K562 (cell line): ENCODE measurements around the gene CREBL2. TPM values are rescaled to one million over a fixed set of nuclear protein-coding genes. Genes with fewer than 3 reads are reported as not detected.

Experiments
- ATAC-seq: fragments of 200-7000 bp; cut with Tn5 transposase; 3 replicates; pipeline ENCODE4 v1.9.1; 2020; ENCODE audit warnings: moderate library complexity
- BruUV-seq: library from RNA; stranded (reverse); fragments of 400-500 nt; replicated peaks from 2 replicates; lab custom pipeline; 2021; lab: Mats Ljungman, UMichigan
- CTCF ChIA-PET: fragments of 300-600 bp; formaldehyde crosslinking; extraction: SDS; loops from one replicate; lab custom pipeline; 2021; ENCODE audit warnings: low intra/inter-chr PET ratio; lab: Yijun Ruan, JAX
- POLR2A ChIA-PET: fragments of 300-600, 350-650 bp; sonication (Branson Sonifier 250); formaldehyde crosslinking; extraction: SDS; loops from one replicate; lab custom pipeline; 2021; ENCODE audit warnings: antibody characterized with exemption, inconsistent platforms; lab: Yijun Ruan, JAX
- DNase-seq, 4 experiments: peaks; one replicate each; pipeline versions ENCODE4 v3.0.0 to v3.0.0-alpha.2; 2011 to 2018; ENCODE audit warnings: low spot score in 3 of 4, mixed read lengths in 3 of 4; ENCODE audit errors: extremely low read depth in 1 of 4
- FAIRE-seq: peaks from 2 replicates; lab custom pipeline; 2011; peaks lifted over from hg19 to GRCh38; lab: Jason Lieb, UNC
- H2AFZ ChIP-seq: 2 replicates; pipeline ENCODE4 v1.6.0; 2011; ENCODE audit warnings: low read depth, low read length, control low read depth, inconsistent platforms
- H3K27ac ChIP-seq: fragments of 200-600 bp; 3 replicates; pipeline ENCODE4 v1.8.0; 2011; ENCODE audit warnings: low read depth, mild to moderate bottlenecking, control low read depth, inconsistent platforms, low read length, moderate library complexity, mixed read lengths; ENCODE audit errors: extremely low read depth
- H3K27me3 ChIP-seq, 2 experiments: fragments of 300-600 bp in 1 of 2; 2 replicates in 1 of 2; 3 replicates in 1 of 2; pipeline versions ENCODE4 v1.6.0 to v1.8.0; 2011; ENCODE audit warnings: inconsistent platforms in 2 of 2, low read length in 2 of 2, mild to moderate bottlenecking in 1 of 2, mixed read lengths in 1 of 2, moderate library complexity in 1 of 2; ENCODE audit not compliant: control insufficient read depth in 2 of 2, insufficient read depth in 2 of 2
- H3K36me3 ChIP-seq: fragments of 300-600 bp; 3 replicates; pipeline ENCODE4 v1.8.0; 2011; ENCODE audit warnings: mild to moderate bottlenecking, low read length, inconsistent platforms; ENCODE audit not compliant: control insufficient read depth, insufficient read depth
- H3K4me1 ChIP-seq, 2 experiments: fragments of 200-600 bp in 1 of 2; replicated peaks in 1 of 2; 2 replicates in 1 of 2; 3 replicates in 1 of 2; pipeline versions ENCODE4 v1.5.1 to v1.8.0; 2011; ENCODE audit warnings: inconsistent platforms in 2 of 2, low read length in 2 of 2, mild to moderate bottlenecking in 1 of 2, mixed read lengths in 1 of 2, moderate library complexity in 1 of 2; ENCODE audit not compliant: control insufficient read depth in 2 of 2, insufficient read depth in 2 of 2
- H3K4me2 ChIP-seq: 2 replicates; pipeline ENCODE4 v1.6.1; 2011; ENCODE audit warnings: low read length, control low read depth, inconsistent platforms, mixed read lengths; ENCODE audit not compliant: insufficient read depth
- H3K4me3 ChIP-seq: fragments of 200-600 bp; sonication (generic), shearing (Covaris generic); 2 replicates; pipeline ENCODE4 v1.5.1; 2016; ENCODE audit warnings: control low read depth, inconsistent platforms
- H3K79me2 ChIP-seq: fragments of 200-600 bp; 3 replicates; pipeline ENCODE4 v1.8.0; 2011; ENCODE audit warnings: low read length, inconsistent platforms; ENCODE audit not compliant: control insufficient read depth, insufficient read depth
- H3K9ac ChIP-seq, 2 experiments: 2 replicates each; pipeline versions ENCODE4 v1.6.0 to v1.6.1; 2011; ENCODE audit warnings: low read depth in 2 of 2, low read length in 2 of 2, control low read depth in 1 of 2, inconsistent platforms in 1 of 2, mild to moderate bottlenecking in 1 of 2, mixed read lengths in 1 of 2; ENCODE audit not compliant: insufficient read depth in 1 of 2
- H3K9me1 ChIP-seq: one replicate; pipeline ENCODE4 v1.6.0; 2011; ENCODE audit warnings: inconsistent platforms, mild to moderate bottlenecking, low read length, moderate library complexity; ENCODE audit not compliant: control insufficient read depth, insufficient read depth
- H3K9me3 ChIP-seq: replicated peaks from 2 replicates; pipeline ENCODE4 v1.5.1; 2011; ENCODE audit warnings: low read depth, low read length, inconsistent platforms; ENCODE audit not compliant: control insufficient read depth, insufficient read depth
- H4K20me1 ChIP-seq: replicated peaks from 2 replicates; pipeline ENCODE4 v1.6.1; 2011; ENCODE audit warnings: low read length, inconsistent platforms, mixed read lengths; ENCODE audit not compliant: control insufficient read depth, insufficient read depth
- C11orf30 ChIP-seq: fragments of 450-650 bp; IDR thresholded peaks from 2 replicates; pipeline ENCODE4 v1.6.1; 2016; ENCODE audit warnings: low read depth, mild to moderate bottlenecking
- CBFA2T3 ChIP-seq: fragments of 450-650 bp; IDR thresholded peaks from 2 replicates; pipeline ENCODE4 v1.6.1; 2017
- CBX3 ChIP-seq, 2 experiments: IDR thresholded peaks; 1 replicate in 1 of 2; 2 replicates in 1 of 2; pipeline ENCODE4 v1.6.1; 2012; ENCODE audit warnings: inconsistent platforms in 2 of 2, low read length in 2 of 2, borderline replicate concordance in 1 of 2, control low read depth in 1 of 2
- EGR1 ChIP-seq: fragments of 450-650 bp; conservative IDR thresholded peaks from 2 replicates; pipeline ENCODE4 v1.6.1; 2017; ENCODE audit warnings: mild to moderate bottlenecking
- NCOA1 ChIP-seq: fragments of 450-650 bp; IDR thresholded peaks from 2 replicates; pipeline ENCODE4 v1.6.1; 2016; ENCODE audit warnings: low read depth
- NR2C2 ChIP-seq, 2 experiments: fragments of 200-800 bp in 1 of 2; sonication (Bioruptor generic) in 1 of 2; sonication (generic) in 1 of 2; formaldehyde crosslinking in 1 of 2; IDR thresholded peaks; 2 replicates each; pipeline versions ENCODE4 v1.6.1 to v1.8.0; 2016 to 2022; ENCODE audit warnings: mild to moderate bottlenecking in 1 of 2, missing compliant biosample characterization in 1 of 2, missing genetic modification characterization in 1 of 2, missing genetic modification reagents in 1 of 2
- RFX7 ChIP-seq: fragments of 250-450 bp; sonication (Bioruptor Pico); IDR thresholded peaks from 2 replicates; pipeline ENCODE4 v1.5.1; 2021; ENCODE audit warnings: mild to moderate bottlenecking
- ZNF316 ChIP-seq: fragments of 450-650 bp; IDR thresholded peaks from 2 replicates; pipeline ENCODE4 v1.6.1; 2016
- ZNF41 ChIP-seq: fragments of 250-450 bp; sonication (Bioruptor Pico); conservative IDR thresholded peaks from 2 replicates; pipeline ENCODE4 v1.4.0; 2020; ENCODE audit warnings: mild to moderate bottlenecking
- ZNF444 ChIP-seq: fragments of 250-450 bp; sonication (Bioruptor Pico); IDR thresholded peaks from 2 replicates; pipeline ENCODE4 v1.4.0; 2020; ENCODE audit warnings: mild to moderate bottlenecking, moderate library complexity
- ZNF507 ChIP-seq: conservative IDR thresholded peaks from 2 replicates; pipeline ENCODE4 v1.6.1; 2017; ENCODE audit warnings: missing genetic modification characterization, missing compliant biosample characterization
- ZZZ3 ChIP-seq: fragments of 450-650 bp; IDR thresholded peaks from 2 replicates; pipeline ENCODE4 v1.6.1; 2016; ENCODE audit warnings: antibody characterized with exemption, mild to moderate bottlenecking, moderate library complexity
- WGBS: fragments of 100-300 bp; shearing (Covaris generic); methylation state at CpG from one replicate; pipeline ENCODE4 v1.1.6; 2016; ENCODE audit warnings: low coverage, mixed read lengths; ENCODE audit not compliant: insufficient coverage; ENCODE audit errors: missing lambda C conversion rate; 5-methylcytosine and 5-hydroxymethylcytosine counted together
- in situ Hi-C: fragments of 300-500 bp; cut with MboI; formaldehyde crosslinking; loops from 4 replicates; pipeline ENCODE4 v1.15.0; 2018; ENCODE audit warnings: inconsistent platforms, mixed read lengths
- intact Hi-C: fragments of 100-400 bp; cut with micrococcal nuclease; formaldehyde crosslinking; loops from 2 replicates; pipeline ENCODE4 v1.14.2; 2022
- polyA plus RNA-seq, 8 experiments: library from polyadenylated mRNA; depleted of rRNA in 4 of 8; stranded (reverse) in 5 of 8; unstranded in 3 of 8; fragments of >200 nt; fragmentation: Nextera tagmentation in 2 of 8; fragmentation: Illumina TruSeq in 1 of 8; extraction: Ambion mirVana in 2 of 8; extraction: Trizol in 1 of 8; gene quantifications; 2 replicates each; pipeline versions ENCODE4 v1.2.1 to v1.2.3, GENCODE V29; 2011 to 2014; ENCODE audit warnings: inconsistent platforms in 1 of 8, missing spikeins in 1 of 8
- total RNA-seq, 7 experiments: library from RNA; depleted of rRNA in 6 of 7; stranded (reverse); fragments of >200 nt in 6 of 7; fragmentation: Illumina TruSeq in 2 of 7; extraction: Trizol in 2 of 7; gene quantifications; 2 replicates each; pipeline versions ENCODE4 v1.2.1 to v1.2.3, GENCODE V29; 2011 to 2021; ENCODE audit warnings: low replicate concordance in 1 of 7
- TF ChIP-seq, protein P1 (sequence below): sonication (generic); formaldehyde crosslinking; IDR thresholded peaks from 2 replicates; pipeline ENCODE4 v1.8.0; 2022; ENCODE audit warnings: mild to moderate bottlenecking, low read depth, missing genetic modification reagents
- TF ChIP-seq, protein P2 (sequence below): fragments of 450-650 bp; IDR thresholded peaks from 2 replicates; pipeline ENCODE4 v1.6.1; 2016; ENCODE audit warnings: borderline replicate concordance
- TF ChIP-seq, protein P3 (sequence below), 2 experiments: fragments of 450-650 bp; IDR thresholded peaks; 2 replicates each; pipeline ENCODE4 v1.6.1; 2016

The CREBL2 gene
- total and polyA plus RNA-seq, 9 of the 15 experiments (the other 6 are each of a cell fraction or from before 2014, with no cell fraction given): 1.7 to 7.3 (median 5.2) TPM

DNA sequence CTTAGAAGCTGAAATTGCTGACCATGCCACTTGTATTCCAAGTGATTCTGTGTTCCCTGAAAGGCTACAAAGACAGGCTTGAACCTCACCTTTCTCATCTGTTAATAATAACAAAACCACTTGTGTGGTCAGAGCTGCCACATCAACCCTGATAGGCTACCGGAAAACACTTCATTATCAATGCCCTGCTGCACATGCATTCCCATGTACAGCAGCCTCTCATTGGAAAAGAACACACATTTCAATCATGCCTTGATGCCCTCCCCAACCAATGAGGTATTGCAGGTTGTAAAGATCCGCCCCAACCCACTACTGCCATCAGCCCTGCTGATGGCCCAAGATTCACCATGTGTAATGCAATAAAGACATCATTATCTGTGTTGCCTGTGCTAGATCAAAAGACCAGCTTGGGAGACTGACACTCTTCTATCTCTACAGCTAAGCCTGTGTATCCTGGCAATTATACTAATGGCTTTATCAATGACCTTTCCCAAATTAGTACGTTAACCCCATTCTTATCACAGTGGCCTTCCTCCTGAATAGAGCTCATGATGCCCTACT, 81.5 kb downstream of the CREBL2 start:
- H3K9ac ChIP-seq: no peak overlapping the region
- no peak overlapping the region for H2AFZ ChIP-seq
- H3K27ac ChIP-seq: no peak overlapping the region
- intact Hi-C loops (no loop called here), in situ Hi-C loops (no loop called here)
- ChIA-PET CTCF (no interaction called here), POLR2A (interaction anchor here (0.8 kb wide), 1 partner anchor 23 kb away, joined by 3 read pairs; no protein-coding TSS in a partner anchor)
- H3K4me2 ChIP-seq: no peak overlapping the region
- H3K4me1 ChIP-seq: peaks cover 0 to 10% of the 10 kb centered on the region in 2 experiments; a peak in 2 of 5 replicates
- WGBS: 26% methylated on average over 3 of the region's 3 CpGs
- no peaks in the 10 kb centered on the region for H3K9me1 ChIP-seq
- ATAC-seq: no peak
- FAIRE-seq: no peak
- H3K9me3 ChIP-seq: no peaks in the 10 kb centered on the region
- no peak for DNase-seq
- no TSS peak for BruUV-seq
- no peaks in the 10 kb centered on the region for H3K79me2 ChIP-seq
- no peak overlapping the region for H3K4me3 ChIP-seq
- H3K27me3 ChIP-seq: no peaks in the 10 kb centered on the region
- H3K36me3 ChIP-seq: no peaks in the 10 kb centered on the region
- H4K20me1 ChIP-seq: no peaks in the 10 kb centered on the region
- TF ChIP-seq ZNF507: no peak
- TF ChIP-seq, protein P1, sequence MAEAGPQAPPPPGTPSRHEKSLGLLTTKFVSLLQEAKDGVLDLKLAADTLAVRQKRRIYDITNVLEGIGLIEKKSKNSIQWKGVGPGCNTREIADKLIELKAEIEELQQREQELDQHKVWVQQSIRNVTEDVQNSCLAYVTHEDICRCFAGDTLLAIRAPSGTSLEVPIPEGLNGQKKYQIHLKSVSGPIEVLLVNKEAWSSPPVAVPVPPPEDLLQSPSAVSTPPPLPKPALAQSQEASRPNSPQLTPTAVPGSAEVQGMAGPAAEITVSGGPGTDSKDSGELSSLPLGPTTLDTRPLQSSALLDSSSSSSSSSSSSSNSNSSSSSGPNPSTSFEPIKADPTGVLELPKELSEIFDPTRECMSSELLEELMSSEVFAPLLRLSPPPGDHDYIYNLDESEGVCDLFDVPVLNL (CRISPR knock-in tag): no peak
- TF ChIP-seq ZNF444 (CRISPR knock-in tag): no peak
- no peak for TF ChIP-seq RFX7
- TF ChIP-seq CBX3 (IDR thresholded peaks at IDR 0.05; ENCODE audit: borderline replicate concordance in 1 of 2, low read length in 2 of 2): no peak
- TF ChIP-seq ZNF41 (CRISPR knock-in tag): no peak
- 0 out of 2 replicates have a peak, but pooled peaks have one; percentile 8 for TF ChIP-seq CBFA2T3
- TF ChIP-seq, protein P2, sequence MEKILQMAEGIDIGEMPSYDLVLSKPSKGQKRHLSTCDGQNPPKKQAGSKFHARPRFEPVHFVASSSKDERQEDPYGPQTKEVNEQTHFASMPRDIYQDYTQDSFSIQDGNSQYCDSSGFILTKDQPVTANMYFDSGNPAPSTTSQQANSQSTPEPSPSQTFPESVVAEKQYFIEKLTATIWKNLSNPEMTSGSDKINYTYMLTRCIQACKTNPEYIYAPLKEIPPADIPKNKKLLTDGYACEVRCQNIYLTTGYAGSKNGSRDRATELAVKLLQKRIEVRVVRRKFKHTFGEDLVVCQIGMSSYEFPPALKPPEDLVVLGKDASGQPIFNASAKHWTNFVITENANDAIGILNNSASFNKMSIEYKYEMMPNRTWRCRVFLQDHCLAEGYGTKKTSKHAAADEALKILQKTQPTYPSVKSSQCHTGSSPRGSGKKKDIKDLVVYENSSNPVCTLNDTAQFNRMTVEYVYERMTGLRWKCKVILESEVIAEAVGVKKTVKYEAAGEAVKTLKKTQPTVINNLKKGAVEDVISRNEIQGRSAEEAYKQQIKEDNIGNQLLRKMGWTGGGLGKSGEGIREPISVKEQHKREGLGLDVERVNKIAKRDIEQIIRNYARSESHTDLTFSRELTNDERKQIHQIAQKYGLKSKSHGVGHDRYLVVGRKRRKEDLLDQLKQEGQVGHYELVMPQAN: no peak
- TF ChIP-seq EGR1: no peak
- TF ChIP-seq, protein P3, sequence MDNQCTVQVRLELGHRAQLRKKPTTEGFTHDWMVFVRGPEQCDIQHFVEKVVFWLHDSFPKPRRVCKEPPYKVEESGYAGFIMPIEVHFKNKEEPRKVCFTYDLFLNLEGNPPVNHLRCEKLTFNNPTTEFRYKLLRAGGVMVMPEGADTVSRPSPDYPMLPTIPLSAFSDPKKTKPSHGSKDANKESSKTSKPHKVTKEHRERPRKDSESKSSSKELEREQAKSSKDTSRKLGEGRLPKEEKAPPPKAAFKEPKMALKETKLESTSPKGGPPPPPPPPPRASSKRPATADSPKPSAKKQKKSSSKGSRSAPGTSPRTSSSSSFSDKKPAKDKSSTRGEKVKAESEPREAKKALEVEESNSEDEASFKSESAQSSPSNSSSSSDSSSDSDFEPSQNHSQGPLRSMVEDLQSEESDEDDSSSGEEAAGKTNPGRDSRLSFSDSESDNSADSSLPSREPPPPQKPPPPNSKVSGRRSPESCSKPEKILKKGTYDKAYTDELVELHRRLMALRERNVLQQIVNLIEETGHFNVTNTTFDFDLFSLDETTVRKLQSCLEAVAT (IDR thresholded peaks at IDR 0.05): no peak
- no peak for TF ChIP-seq NCOA1
- no peak for TF ChIP-seq NR2C2 (CRISPR knock-in tag; IDR thresholded peaks at IDR 0.05)
- no peak for TF ChIP-seq NR2C2 (tag; IDR thresholded peaks at IDR 0.05)
- no peak for TF ChIP-seq C11orf30
- TF ChIP-seq ZNF316: peak; percentile 16; the same call in 1 of the 2 replicates
- TF ChIP-seq ZZZ3: no peak
